Mesothelial cell of epicardium (in vitro differentiated cells): Measurements from ENCODE around the gene EPHA6. TPM values are rescaled to one million over a fixed set of nuclear protein-coding genes. Genes with fewer than 3 reads are reported as not detected.
A peak's percentile ranks its signal among the peaks of the same experiment; 100 is the strongest.

ENCODE experiments used
- DNase-seq, 2 experiments: peaks; one replicate each; pipeline ENCODE4 v3.0.0; 2021; ENCODE audit warnings: low spot score in 2 of 2; ENCODE audit not compliant: unreplicated experiment in 2 of 2
- H3K27ac Mint-ChIP-seq: 2 replicates; pipeline ENCODE4 v1.8.0; 2021; ENCODE audit warnings: mixed read lengths
- H3K27me3 Mint-ChIP-seq: 2 replicates; pipeline ENCODE4 v1.8.0; 2021; ENCODE audit warnings: low read depth, mixed read lengths
- H3K36me3 Mint-ChIP-seq: 2 replicates; pipeline ENCODE4 v1.8.0; 2021; ENCODE audit warnings: mixed read lengths
- H3K4me1 Mint-ChIP-seq: 2 replicates; pipeline ENCODE4 v1.8.0; 2021; ENCODE audit warnings: mixed read lengths
- H3K4me3 Mint-ChIP-seq: 2 replicates; pipeline ENCODE4 v1.8.0; 2021; ENCODE audit warnings: mild to moderate bottlenecking, moderate library complexity, mixed read lengths
- H3K9me3 Mint-ChIP-seq: 2 replicates; pipeline ENCODE4 v1.8.0; 2021; ENCODE audit warnings: mixed read lengths
- total RNA-seq: library from RNA; stranded (reverse); gene quantifications from 3 replicates; pipeline ENCODE4 v1.2.1, GENCODE V29; 2021
- TF ChIP-seq, protein P1 (sequence below): fragments of 200-600 bp; sonication (generic); IDR thresholded peaks from one replicate; pipeline ENCODE4 v1.5.0; 2021; ENCODE audit warnings: antibody characterized with exemption; ENCODE audit not compliant: unreplicated experiment

Gene EPHA6
- total RNA-seq, 1 donor from 2014 or later: 43.3 TPM

DNA sequence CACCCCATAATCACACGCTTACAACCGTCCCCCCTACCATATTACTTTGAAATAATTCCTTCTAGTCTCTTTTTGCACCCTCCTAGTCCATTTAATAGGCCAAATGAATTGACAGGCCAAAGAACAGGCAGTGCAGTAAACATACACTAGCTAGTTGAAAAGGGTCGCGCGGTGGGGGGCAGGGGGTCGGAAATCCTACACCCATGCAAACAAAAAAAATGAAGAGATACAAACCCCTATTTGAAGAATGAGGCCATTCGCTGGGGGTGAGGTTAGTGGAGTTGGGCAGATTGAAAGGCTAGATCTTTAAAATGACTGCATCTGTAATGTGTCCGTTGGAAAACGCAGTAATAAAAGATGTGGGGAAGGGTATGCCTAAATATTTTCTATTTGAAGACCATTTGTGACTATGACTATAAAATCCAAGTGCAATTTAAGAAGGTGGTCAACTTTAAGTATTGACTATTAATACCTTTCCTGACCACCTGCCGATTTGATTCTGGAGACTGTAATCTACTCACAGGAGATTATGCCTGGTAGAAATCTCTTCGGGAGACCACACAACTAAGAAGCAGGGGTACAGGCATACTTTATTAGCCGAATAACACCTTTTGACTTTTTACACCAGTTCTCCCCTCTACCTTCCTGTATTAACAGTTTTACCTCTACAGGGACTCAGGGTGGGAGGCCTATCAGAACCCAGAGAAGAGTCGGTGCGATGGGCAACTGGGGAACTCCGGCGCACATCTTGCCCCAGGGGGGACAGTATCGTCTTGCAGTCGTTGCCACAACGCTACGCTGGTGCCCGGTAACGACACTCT lies 949.4 kb downstream of the EPHA6 start:
- TF ChIP-seq, protein P1, sequence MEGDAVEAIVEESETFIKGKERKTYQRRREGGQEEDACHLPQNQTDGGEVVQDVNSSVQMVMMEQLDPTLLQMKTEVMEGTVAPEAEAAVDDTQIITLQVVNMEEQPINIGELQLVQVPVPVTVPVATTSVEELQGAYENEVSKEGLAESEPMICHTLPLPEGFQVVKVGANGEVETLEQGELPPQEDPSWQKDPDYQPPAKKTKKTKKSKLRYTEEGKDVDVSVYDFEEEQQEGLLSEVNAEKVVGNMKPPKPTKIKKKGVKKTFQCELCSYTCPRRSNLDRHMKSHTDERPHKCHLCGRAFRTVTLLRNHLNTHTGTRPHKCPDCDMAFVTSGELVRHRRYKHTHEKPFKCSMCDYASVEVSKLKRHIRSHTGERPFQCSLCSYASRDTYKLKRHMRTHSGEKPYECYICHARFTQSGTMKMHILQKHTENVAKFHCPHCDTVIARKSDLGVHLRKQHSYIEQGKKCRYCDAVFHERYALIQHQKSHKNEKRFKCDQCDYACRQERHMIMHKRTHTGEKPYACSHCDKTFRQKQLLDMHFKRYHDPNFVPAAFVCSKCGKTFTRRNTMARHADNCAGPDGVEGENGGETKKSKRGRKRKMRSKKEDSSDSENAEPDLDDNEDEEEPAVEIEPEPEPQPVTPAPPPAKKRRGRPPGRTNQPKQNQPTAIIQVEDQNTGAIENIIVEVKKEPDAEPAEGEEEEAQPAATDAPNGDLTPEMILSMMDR: no peak
- H3K4me1 Mint-ChIP-seq: peaks cover 24% of the 10 kb centered on the region
- H3K4me3 Mint-ChIP-seq: peak overlapping the region; percentile 96
- no peak for DNase-seq
- H3K27me3 Mint-ChIP-seq: peaks cover 2% of the 10 kb centered on the region
- peak overlapping the region; percentile 92 for H3K27ac Mint-ChIP-seq
- no peaks in the 10 kb centered on the region for H3K9me3 Mint-ChIP-seq
- no peaks in the 10 kb centered on the region for H3K36me3 Mint-ChIP-seq

DNA sequence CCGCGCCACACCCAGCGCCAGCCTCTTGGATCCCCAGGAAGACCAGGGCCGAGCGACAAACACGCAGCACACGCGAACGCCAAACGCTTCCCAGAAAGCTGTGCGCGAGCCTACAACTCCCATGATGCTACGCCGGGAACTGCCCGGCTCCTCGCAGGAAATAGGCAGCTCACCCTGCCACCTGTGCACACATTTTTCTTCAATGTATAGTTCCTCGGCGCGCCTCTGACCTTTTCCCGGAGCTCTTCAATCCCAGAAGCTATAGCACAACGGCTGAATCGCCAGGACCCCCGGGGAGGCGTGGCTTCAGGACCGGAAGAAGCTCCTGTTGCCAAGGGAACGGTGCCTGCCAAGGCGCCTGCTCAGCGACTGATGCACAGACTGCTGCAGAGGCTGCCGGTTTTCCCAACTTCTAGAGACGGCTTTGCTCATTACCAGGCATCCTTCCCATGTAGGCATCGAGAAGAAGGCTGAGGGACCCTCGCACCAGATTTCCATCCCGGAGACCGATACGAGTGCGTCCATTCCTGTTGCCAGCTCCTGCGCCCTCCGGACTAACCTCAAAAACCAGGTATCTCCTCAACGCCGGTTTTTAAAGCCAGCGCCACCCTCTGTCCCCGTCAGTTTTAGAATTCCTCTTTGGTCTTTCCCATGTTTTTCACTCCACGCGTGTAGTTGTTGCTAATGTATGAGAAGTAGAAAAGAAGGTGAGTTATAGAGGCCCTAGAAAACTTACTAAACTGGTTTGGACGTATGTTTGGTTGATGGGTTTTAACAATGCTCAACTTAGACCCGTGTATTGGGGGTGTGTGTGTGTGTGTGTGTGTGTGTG lies 950.2 kb downstream of the EPHA6 start, which contains the start of gene ARL6:
TSS of gene ARL6 (plus strand) at position 352 of the 832 bp plus-strand sequence. CDS start 3,350 bp downstream, outside the sequence.
- Mint-ChIP-seq H3K9me3 (peaks cover 2% of the 10 kb centered on the region), H3K36me3 (peaks cover 4% of the 10 kb centered on the region), H3K27ac (peak within 1 kb of the TSS; percentile 92)

DNA sequence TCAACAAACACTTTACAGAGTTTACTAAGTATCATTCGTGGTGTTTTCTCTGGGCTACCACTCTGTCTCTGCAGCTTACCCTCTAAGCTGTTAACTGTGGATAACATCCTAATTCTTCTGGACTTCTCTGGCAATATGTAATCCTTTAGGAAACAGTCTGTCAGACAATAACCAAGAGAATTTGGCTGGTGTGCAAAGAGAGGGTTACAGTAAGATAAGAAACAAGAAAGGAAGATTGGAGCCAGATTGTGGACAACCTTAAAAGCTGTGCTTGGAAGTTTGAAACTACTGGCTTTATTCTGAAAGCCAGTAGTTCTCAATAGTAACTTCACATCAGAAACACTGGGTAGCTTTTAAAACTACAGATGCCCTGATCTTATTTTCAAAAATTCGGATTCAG lies 950.9 kb downstream of the EPHA6 start:
- H3K27ac Mint-ChIP-seq: peak overlapping the region; percentile 70
- peak overlapping the region; percentile 96 for H3K4me3 Mint-ChIP-seq
- H3K4me1 Mint-ChIP-seq: peaks cover 24% of the 10 kb centered on the region
- H3K9me3 Mint-ChIP-seq: peaks cover 9% of the 10 kb centered on the region
- no peaks in the 10 kb centered on the region for H3K27me3 Mint-ChIP-seq
- H3K36me3 Mint-ChIP-seq: peaks cover 11% of the 10 kb centered on the region
- DNase-seq: no peak
- TF ChIP-seq, protein P1: no peak

More for the DNA sequence above, 950.2 kb downstream of the EPHA6 start, which contains the start of gene ARL6:
- Mint-ChIP-seq H3K4me3 (peak within 1 kb of the TSS; percentile 96), H3K27me3 (no peaks in the 10 kb centered on the region), H3K4me1 (peaks cover 24% of the 10 kb centered on the region)
- TF ChIP-seq, protein P1: no peak
- peak; percentile 56 to 80 for DNase-seq

DNA sequence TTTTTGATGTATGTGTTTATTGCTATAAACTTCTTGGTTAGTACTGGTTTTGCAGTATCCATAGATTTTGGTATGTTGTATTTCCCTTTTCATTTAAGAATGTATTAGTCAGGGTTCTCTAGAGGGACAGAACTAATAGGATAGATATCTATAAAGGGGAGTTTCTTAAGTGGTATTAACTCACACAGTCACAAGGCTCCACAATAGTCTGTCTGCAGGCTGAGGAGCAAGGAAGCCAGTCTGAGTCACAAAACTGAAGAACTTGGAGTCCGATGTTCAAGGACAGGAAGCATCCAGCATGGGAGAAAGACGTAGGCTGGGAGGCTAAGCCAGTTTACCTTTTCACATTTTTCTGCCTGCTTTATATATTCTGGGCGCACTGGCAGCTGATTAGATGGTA lies 958.5 kb downstream of the EPHA6 start:
- TF ChIP-seq, protein P1: no peak
- Mint-ChIP-seq H3K4me3 (no peak overlapping the region), H3K27ac (no peak overlapping the region), H3K4me1 (no peaks in the 10 kb centered on the region), H3K36me3 (peaks cover 61% of the 10 kb centered on the region), H3K9me3 (peaks cover 40% of the 10 kb centered on the region), H3K27me3 (no peaks in the 10 kb centered on the region)
- no peak for DNase-seq

DNA sequence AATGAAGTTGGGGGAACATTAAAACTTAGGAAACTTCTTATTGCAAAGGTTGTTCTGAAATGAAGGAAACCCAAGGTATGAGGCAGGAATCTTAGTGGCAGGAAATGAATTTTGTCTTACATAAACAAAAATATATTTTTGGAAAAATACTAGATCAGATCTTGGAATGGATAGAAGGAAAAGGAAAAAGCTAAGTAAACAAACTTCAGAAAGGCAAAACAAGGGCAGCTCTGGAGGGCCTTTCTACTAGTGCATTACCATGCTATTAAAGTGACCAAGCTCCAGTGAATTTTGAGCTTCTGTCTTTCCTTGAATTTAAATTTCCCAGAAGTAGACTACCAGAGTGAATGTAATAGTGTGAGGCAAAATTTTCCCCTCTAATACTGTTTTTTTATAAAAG lies 963.8 kb downstream of the EPHA6 start:
- TF ChIP-seq, protein P1: no peak
- Mint-ChIP-seq H3K9me3 (peaks cover 12% of the 10 kb centered on the region), H3K36me3 (peaks cover 29% of the 10 kb centered on the region), H3K4me3 (no peak overlapping the region), H3K27me3 (no peaks in the 10 kb centered on the region), H3K4me1 (peaks cover 3% of the 10 kb centered on the region), H3K27ac (no peak overlapping the region)
- no peak for DNase-seq
